Nephron progenitor cell (in vitro differentiated cells): ENCODE data around the gene EXOSC5.
A peak's percentile ranks its signal among the peaks of the same experiment; 100 is the strongest.
"Not testable (repeated sequence)": the region's sequence is repeated elsewhere in the genome, so short reads cannot be mapped to it uniquely, and the experiment has no call there.

ENCODE experiments used
- DNase-seq: peaks from one replicate; pipeline ENCODE4 v3.0.0; 2021
- H3K27ac Mint-ChIP-seq: 2 replicates; pipeline ENCODE4 v1.8.0; 2021; ENCODE audit warnings: mild to moderate bottlenecking, moderate library complexity, mixed read lengths
- H3K27me3 Mint-ChIP-seq: 2 replicates; pipeline ENCODE4 v1.8.0; 2021; ENCODE audit warnings: mild to moderate bottlenecking, low read depth, mixed read lengths; ENCODE audit not compliant: poor library complexity
- H3K36me3 Mint-ChIP-seq: 2 replicates; pipeline ENCODE4 v1.8.0; 2021; ENCODE audit warnings: low read depth, mixed read lengths
- H3K4me1 Mint-ChIP-seq: 2 replicates; pipeline ENCODE4 v1.8.0; 2021; ENCODE audit warnings: mixed read lengths
- H3K4me3 Mint-ChIP-seq: 2 replicates; pipeline ENCODE4 v1.8.0; 2021; ENCODE audit warnings: mild to moderate bottlenecking, moderate library complexity, mixed read lengths
- H3K9me3 Mint-ChIP-seq: 2 replicates; pipeline ENCODE4 v1.8.0; 2021; ENCODE audit warnings: mild to moderate bottlenecking, moderate library complexity, mixed read lengths
- CTCF ChIP-seq: fragments of 200-600 bp; sonication (generic); IDR thresholded peaks from 2 replicates; pipeline ENCODE4 v1.5.0; 2021; ENCODE audit warnings: antibody characterized with exemption

The EXOSC5 gene

GRCh38 chr19:41398050-41398418, 875 bp upstream of the EXOSC5 start:
- Mint-ChIP-seq H3K36me3 (peaks cover 3% of the 10 kb centered on the region), H3K27ac (peak overlapping the region; percentile 100), H3K4me3 (peak overlapping the region; percentile 100), H3K9me3 (no peaks in the 10 kb centered on the region), H3K4me1 (peaks cover 44% of the 10 kb centered on the region), H3K27me3 (no peaks in the 10 kb centered on the region)
- DNase-seq, result no peak
- no peak for TF ChIP-seq CTCF

GRCh38 chr19:41395355-41395754, 1.8 kb downstream of the EXOSC5 start:
- Mint-ChIP-seq H3K27ac (peak overlapping the region; percentile 37), H3K4me1 (peaks cover 49% of the 10 kb centered on the region), H3K4me3 (peak overlapping the region; percentile 100), H3K36me3 (peaks cover 12% of the 10 kb centered on the region), H3K9me3 (no peaks in the 10 kb centered on the region), H3K27me3 (no peaks in the 10 kb centered on the region)
- no peak for DNase-seq
- no peak for TF ChIP-seq CTCF

- Mint-ChIP-seq H3K4me3 (no peak overlapping the region), H3K27ac (peak overlapping the region; percentile 73), H3K36me3 (peaks cover 16% of the 10 kb centered on the region)
Observed at GRCh38 chr19:41392775-41393174, 4.4 kb downstream of the EXOSC5 start.

GRCh38 chr19:41391618-41392017, 5.5 kb downstream of the EXOSC5 start:
- H3K27ac Mint-ChIP-seq, result no peak overlapping the region

More at GRCh38 chr19:41392775-41393174, 4.4 kb downstream of the EXOSC5 start:
- Mint-ChIP-seq H3K9me3 (no peaks in the 10 kb centered on the region), H3K27me3 (no peaks in the 10 kb centered on the region), H3K4me1 (peaks cover 29% of the 10 kb centered on the region)
- TF ChIP-seq CTCF, result no peak
- DNase-seq, result no peak

GRCh38 chr19:41386442-41386841, 10.7 kb downstream of the EXOSC5 start:
- Mint-ChIP-seq H3K4me3 (no peak overlapping the region), H3K27me3 (no peaks in the 10 kb centered on the region), H3K27ac (peak overlapping the region; percentile 68), H3K4me1 (peaks cover 19% of the 10 kb centered on the region), H3K36me3 (peaks cover 23% of the 10 kb centered on the region), H3K9me3 (no peaks in the 10 kb centered on the region)
- TF ChIP-seq CTCF, result no peak
- DNase-seq, result no peak

More at GRCh38 chr19:41391618-41392017, 5.5 kb downstream of the EXOSC5 start:
- Mint-ChIP-seq H3K4me3 (no peak overlapping the region), H3K9me3 (no peaks in the 10 kb centered on the region), H3K4me1 (peaks cover 22% of the 10 kb centered on the region), H3K36me3 (peaks cover 16% of the 10 kb centered on the region), H3K27me3 (no peaks in the 10 kb centered on the region)
- no peak for DNase-seq
- no peak for TF ChIP-seq CTCF

GRCh38 chr19:41384351-41384750, 12.8 kb downstream of the EXOSC5 start:
- Mint-ChIP-seq H3K9me3 (no peaks in the 10 kb centered on the region), H3K4me3 (no peak overlapping the region), H3K27ac (no peak overlapping the region), H3K27me3 (no peaks in the 10 kb centered on the region), H3K36me3 (peaks cover 11% of the 10 kb centered on the region), H3K4me1 (peaks cover 19% of the 10 kb centered on the region)
- no peak for DNase-seq
- TF ChIP-seq CTCF, result no peak

GRCh38 chr19:41381536-41381935, 15.6 kb downstream of the EXOSC5 start:
- not testable (repeated sequence) for H3K27me3 Mint-ChIP-seq, H3K4me3 Mint-ChIP-seq, H3K9me3 Mint-ChIP-seq, DNase-seq
- peaks cover 20% of the 10 kb centered on the region for H3K36me3 Mint-ChIP-seq
- peak overlapping the region; percentile 42 for H3K27ac Mint-ChIP-seq
- peaks cover 32% of the 10 kb centered on the region for H3K4me1 Mint-ChIP-seq
